GM20431 (cell line): ENCODE results near the gene ARTN.

Source experiments
- in situ Hi-C: fragments of 300-500 bp; cut with MseI, MboI; formaldehyde crosslinking; loops from one replicate; pipeline ENCODE4 v1.15.0; 2020; ENCODE audit warnings: low sequenced_read_pairs; ENCODE audit not compliant: unreplicated experiment

The ARTN gene

DNA sequence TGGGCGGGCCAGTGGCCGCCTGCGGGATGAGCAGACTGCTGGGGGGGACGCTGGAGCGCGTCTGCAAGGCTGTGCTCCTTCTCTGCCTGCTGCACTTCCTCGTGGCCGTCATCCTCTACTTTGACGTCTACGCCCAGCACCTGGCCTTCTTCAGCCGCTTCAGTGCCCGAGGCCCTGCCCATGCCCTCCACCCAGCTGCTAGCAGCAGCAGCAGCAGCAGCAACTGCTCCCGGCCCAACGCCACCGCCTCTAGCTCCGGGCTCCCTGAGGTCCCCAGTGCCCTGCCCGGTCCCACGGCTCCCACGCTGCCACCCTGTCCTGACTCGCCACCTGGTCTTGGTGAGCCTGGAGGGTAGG, 47.5 kb downstream of the ARTN start:
- in situ Hi-C loops, result no loop called here

DNA sequence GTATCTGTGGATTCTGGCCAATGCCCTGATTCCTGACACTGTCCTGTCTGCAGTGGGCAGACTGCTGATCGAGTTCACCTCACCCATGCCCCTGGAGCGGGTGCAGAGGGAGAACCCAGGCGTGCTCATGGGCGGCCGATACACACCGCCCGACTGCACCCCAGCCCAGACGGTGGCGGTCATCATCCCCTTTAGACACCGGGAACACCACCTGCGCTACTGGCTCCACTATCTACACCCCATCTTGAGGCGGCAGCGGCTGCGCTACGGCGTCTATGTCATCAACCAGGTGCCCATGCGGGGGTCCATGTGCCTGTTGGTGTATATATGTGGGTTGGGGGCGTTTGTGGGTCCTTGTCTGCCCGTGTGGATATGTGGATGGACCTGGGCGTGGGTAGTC, 48.0 kb downstream of the ARTN start:
- in situ Hi-C loops, result no loop called here

DNA sequence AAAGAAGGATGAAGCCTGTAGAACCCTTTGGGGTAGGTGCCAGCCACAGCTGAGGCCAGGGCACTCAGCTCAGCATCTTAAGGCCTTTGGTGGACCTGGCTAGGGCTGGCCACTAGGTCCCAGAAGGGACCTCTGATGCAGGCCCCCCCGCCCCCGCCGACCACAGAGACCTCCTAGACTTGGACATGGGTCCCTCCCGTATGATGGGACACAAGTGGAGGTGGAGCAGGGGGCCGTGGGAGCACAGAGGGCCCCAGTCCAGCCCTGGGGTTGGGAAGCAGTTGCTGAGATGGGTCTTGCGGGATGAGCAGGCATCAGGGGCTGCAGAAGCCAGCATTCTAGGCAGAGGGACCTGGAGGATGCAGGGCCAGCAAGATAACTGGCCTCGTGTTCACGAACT, 48.6 kb downstream of the ARTN start:
- in situ Hi-C loops, result no loop called here

DNA sequence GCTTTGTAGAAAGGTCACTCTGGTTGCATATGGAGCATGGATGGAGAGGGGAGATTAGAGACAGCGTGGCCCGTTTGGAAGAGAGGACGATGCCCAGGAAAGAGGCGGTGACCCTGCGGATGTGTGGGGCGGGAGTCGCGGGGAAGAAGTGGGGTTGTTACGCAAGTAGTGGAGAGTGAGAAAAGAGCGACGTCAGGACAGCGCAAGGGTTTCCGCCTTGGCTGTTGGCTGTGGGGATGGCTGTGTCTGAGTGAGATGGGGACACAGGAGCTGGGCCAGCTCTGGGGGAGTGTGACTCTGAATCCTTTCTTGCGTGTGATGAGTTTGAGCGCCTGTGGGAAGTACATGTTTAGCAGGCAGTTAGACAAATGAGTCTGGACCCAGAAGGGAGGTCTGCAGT, 49.2 kb downstream of the ARTN start:
- in situ Hi-C loops, result no loop called here

DNA sequence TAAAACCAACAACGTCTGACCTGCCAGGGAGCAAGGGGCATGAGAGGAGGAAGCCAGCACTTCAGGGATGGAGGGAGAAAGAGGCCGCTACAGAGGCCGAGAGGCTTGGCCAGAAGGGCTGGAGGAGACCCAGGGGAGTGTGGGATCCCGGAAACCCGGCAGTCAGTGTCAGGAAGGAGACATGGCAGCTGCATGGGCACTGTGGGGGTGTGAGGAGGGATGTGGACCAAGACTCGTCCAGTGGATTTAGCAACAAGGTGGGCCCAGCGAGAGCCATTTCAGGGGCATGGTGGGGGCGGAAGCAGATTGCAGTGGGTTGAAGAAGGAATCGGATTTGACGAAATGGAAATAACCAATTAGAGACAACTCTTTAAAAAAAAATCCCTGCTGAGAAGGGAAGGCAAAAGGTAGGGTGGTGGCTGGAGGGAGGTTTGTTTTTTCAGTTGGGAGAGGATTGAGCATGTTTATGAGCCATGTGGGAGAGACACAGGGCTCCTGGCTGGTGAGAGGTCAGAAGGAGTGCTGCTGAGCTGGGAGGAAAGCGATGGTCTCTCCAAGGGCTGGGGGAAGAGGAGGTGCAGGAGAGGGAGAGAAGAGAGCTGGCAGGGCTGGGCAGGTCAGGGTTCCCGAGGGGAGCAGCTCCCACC, 49.8 kb downstream of the ARTN start:
- in situ Hi-C loops, result no loop called here

DNA sequence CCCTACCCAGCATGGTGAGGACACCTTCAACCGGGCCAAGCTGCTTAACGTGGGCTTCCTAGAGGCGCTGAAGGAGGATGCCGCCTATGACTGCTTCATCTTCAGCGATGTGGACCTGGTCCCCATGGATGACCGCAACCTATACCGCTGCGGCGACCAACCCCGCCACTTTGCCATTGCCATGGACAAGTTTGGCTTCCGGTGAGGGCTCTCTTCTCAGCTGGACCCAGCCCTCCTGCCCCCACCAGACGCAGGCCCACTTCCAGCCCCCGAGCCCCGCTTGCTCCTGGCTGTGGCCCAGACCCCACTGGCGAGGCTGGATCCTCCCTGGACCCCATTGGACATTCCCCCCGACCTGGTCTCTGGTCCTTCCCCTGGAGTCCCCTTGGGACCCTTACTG, 51.3 kb downstream of the ARTN start:
- in situ Hi-C loops, result no loop called here

DNA sequence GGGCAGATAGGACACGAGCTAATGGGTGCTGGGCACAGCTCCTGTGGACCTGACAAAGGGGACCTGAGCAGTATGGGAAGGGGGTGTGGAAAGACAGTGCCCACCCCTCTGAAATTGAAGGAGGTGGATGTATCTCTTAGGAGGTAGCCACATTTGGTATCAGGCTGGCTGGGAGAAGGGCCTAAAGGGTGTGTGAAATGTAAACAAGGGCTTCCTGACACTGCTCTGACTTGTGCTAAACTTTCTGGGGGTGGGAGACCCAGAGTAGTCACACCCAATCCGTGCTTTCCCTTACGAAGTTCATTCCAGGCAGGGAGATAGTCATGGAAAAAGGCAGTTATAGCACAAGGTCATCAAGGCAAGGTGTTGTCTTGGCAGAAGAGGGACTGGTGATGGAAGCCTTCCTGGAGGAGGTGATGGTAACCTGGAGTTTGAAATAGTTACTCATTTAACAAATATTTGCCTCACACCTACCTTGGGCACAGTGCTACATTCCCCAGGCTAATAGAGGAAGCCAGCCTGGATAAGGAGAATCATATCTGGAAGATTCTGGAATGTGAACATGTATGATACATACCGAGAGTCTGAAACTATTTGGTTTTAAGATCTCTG, 52.5 kb downstream of the ARTN start:
- in situ Hi-C loops, result no loop called here

DNA sequence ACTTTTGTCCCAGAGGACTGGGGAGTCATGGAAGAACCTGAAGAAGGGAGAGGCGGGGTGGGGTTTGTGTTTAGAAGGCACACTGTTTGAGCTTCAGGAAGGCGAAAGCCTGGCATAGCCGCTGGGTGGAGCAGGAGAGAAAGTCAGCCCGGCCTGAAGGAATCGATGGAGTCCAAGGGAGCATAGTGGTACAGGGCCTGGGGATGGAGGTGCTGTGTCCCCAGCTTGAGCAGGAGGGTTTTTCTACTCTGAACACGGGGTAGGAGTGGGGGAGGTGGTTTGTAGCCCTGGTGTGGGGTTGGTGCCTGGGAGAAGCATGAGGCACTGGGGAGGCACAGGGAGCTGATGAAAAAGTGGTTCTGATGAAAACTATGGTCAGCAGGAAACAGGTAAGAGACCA, 53.1 kb downstream of the ARTN start:
- in situ Hi-C loops, result no loop called here
